K562 (cell line): ENCODE results near the gene SUPT7L. TPM values are rescaled to one million over a fixed set of nuclear protein-coding genes. Genes with fewer than 3 reads are reported as not detected.

Experiments
- ATF3 ChIP-seq, 2 experiments: fragments of 450-650 bp in 1 of 2; sonication (generic) in 1 of 2; formaldehyde crosslinking in 1 of 2; IDR thresholded peaks in 1 of 2; conservative IDR thresholded peaks in 1 of 2; 2 replicates each; pipeline versions ENCODE4 v1.6.1 to v1.8.1; 2016 to 2023; ENCODE audit warnings: mild to moderate bottlenecking in 2 of 2, moderate library complexity in 2 of 2, inconsistent platforms in 1 of 2, missing genetic modification reagents in 1 of 2
- BRD4 ChIP-seq: fragments of 200-600 bp; sonication (generic); IDR thresholded peaks from 2 replicates; pipeline ENCODE4 v1.6.1; 2017; ENCODE audit warnings: inconsistent platforms
- CHD2 ChIP-seq: IDR thresholded peaks from 2 replicates; pipeline ENCODE4 v1.6.1; 2011; ENCODE audit warnings: low read depth, low read length
- E2F8 ChIP-seq: fragments of 450-650 bp; IDR thresholded peaks from 2 replicates; pipeline ENCODE4 v1.7.1; 2018; ENCODE audit warnings: mild to moderate bottlenecking, low read depth; ENCODE audit not compliant: partially characterized antibody
- HINFP ChIP-seq: fragments of 450-650 bp; conservative IDR thresholded peaks from 2 replicates; pipeline ENCODE4 v1.6.1; 2016; ENCODE audit warnings: missing genetic modification characterization, low read depth, mild to moderate bottlenecking, control low read depth, missing compliant biosample characterization
- NFIC ChIP-seq: fragments of 450-650 bp; IDR thresholded peaks from 2 replicates; pipeline ENCODE4 v1.6.1; 2017; ENCODE audit warnings: mild to moderate bottlenecking, inconsistent platforms
- PRMT5 ChIP-seq: sonication (generic); formaldehyde crosslinking; IDR thresholded peaks from 2 replicates; pipeline ENCODE4 v1.5.0; 2020; ENCODE audit warnings: missing genetic modification reagents
- TBP ChIP-seq: optimal IDR thresholded peaks from 2 replicates; pipeline ENCODE3; 2011; ENCODE audit warnings: low read depth, low read length, improper control_type of control experiment
- ZBTB11 ChIP-seq, 3 experiments: fragments of 200-800 bp in 1 of 3; fragments of 250-450 bp in 1 of 3; fragments of 450-650 bp in 1 of 3; sonication (Bioruptor Pico) in 1 of 3; sonication (Bioruptor generic) in 1 of 3; formaldehyde crosslinking in 1 of 3; IDR thresholded peaks; 2 replicates each; pipeline versions ENCODE4 v1.6.1 to v1.8.0; 2016 to 2022; ENCODE audit warnings: mild to moderate bottlenecking in 2 of 3, missing genetic modification characterization in 2 of 3, missing compliant biosample characterization in 1 of 3, moderate library complexity in 1 of 3
- ZFX ChIP-seq: sonication (generic); formaldehyde crosslinking; IDR thresholded peaks from 2 replicates; pipeline ENCODE4 v1.8.0; 2022; ENCODE audit warnings: mild to moderate bottlenecking, missing genetic modification reagents, moderate library complexity
- ZNF592 ChIP-seq: fragments of 450-650 bp; IDR thresholded peaks from 2 replicates; pipeline ENCODE4 v1.6.1; 2017; ENCODE audit warnings: antibody characterized with exemption, mild to moderate bottlenecking
- polyA plus RNA-seq, 8 experiments: library from polyadenylated mRNA; depleted of rRNA in 4 of 8; stranded (reverse) in 5 of 8; unstranded in 3 of 8; fragments of >200 nt; fragmentation: Nextera tagmentation in 2 of 8; fragmentation: Illumina TruSeq in 1 of 8; extraction: Ambion mirVana in 2 of 8; extraction: Trizol in 1 of 8; gene quantifications; 2 replicates each; pipeline versions ENCODE4 v1.2.1 to v1.2.3, GENCODE V29; 2011 to 2014; ENCODE audit warnings: inconsistent platforms in 1 of 8, missing spikeins in 1 of 8
- total RNA-seq, 7 experiments: library from RNA; depleted of rRNA in 6 of 7; stranded (reverse); fragments of >200 nt in 6 of 7; fragmentation: Illumina TruSeq in 2 of 7; extraction: Trizol in 2 of 7; gene quantifications; 2 replicates each; pipeline versions ENCODE4 v1.2.1 to v1.2.3, GENCODE V29; 2011 to 2021; ENCODE audit warnings: low replicate concordance in 1 of 7

Gene SUPT7L
- total and polyA plus RNA-seq, 9 of the 15 experiments (the other 6 are each of a cell fraction or from before 2014, with no cell fraction given), result 22.0 to 72.8 (median 40.2) TPM

GRCh38 chr2:27628767-27629709, 34.4 kb downstream of the SUPT7L start, which contains the start of the genes CCDC121 and GPN1 (continued):
- TF ChIP-seq CHD2, result no peak
- TF ChIP-seq PRMT5, result 0 out of 2 replicates have a peak, but pooled peaks have one; percentile 46
- peak; percentile 75 for TF ChIP-seq NFIC
- TF ChIP-seq ZNF592, result no peak
- peak; percentile 26; the same call in 1 of the 2 replicates for TF ChIP-seq HINFP (tag)
- TF ChIP-seq ATF3 (IDR thresholded peaks at IDR 0.05), result peak; percentile 77
- no peak for TF ChIP-seq ATF3 (CRISPR knock-in tag; conservative IDR thresholded peaks at IDR 0.05)
- peak; percentile 86 for TF ChIP-seq TBP
- peak; percentile 63 for TF ChIP-seq ZFX (CRISPR knock-in tag)
- peak in 1 of 3 experiments; percentile 67; a peak in 2 of 6 replicates for TF ChIP-seq ZBTB11 (CRISPR knock-in tag; IDR thresholded peaks at IDR 0.05)
- TF ChIP-seq E2F8, result peak; percentile 57
- TF ChIP-seq BRD4, result no peak
